IMR-90 (cell line): ENCODE measurements around the gene BMP2K.

Experiments used
- CEBPB ChIP-seq: IDR thresholded peaks from 2 replicates; pipeline ENCODE4 v1.6.1; 2012; ENCODE audit warnings: low read depth, low read length, improper control_type of control experiment
- CTCF ChIP-seq: conservative IDR thresholded peaks from 2 replicates; pipeline ENCODE4 v1.5.1; 2012; ENCODE audit warnings: mild to moderate bottlenecking, low read depth, low read length, improper control_type of control experiment
- MAFK ChIP-seq: IDR thresholded peaks from 2 replicates; pipeline ENCODE4 v1.6.1; 2012; ENCODE audit warnings: low read depth, low read length, improper control_type of control experiment
- MAZ ChIP-seq: IDR thresholded peaks from 2 replicates; pipeline ENCODE4 v1.6.1; 2012; ENCODE audit warnings: low read depth, mild to moderate bottlenecking, low read length, improper control_type of control experiment, moderate library complexity, borderline replicate concordance
- POLR2A ChIP-seq: IDR thresholded peaks from 2 replicates; pipeline ENCODE4 v1.6.1; 2012; ENCODE audit warnings: mild to moderate bottlenecking, low read depth, low read length
- RFX5 ChIP-seq: IDR thresholded peaks from 2 replicates; pipeline ENCODE4 v1.8.0; 2012; ENCODE audit warnings: low read depth, mild to moderate bottlenecking, low read length, moderate library complexity
- SMC3 ChIP-seq: fragments of 150-350 bp; IDR thresholded peaks from 2 replicates; pipeline ENCODE4 v1.6.1; 2016; ENCODE audit warnings: low read depth, mild to moderate bottlenecking, antibody characterized with exemption, low read length, moderate library complexity
- TF ChIP-seq, protein P1 (sequence below): fragments of 150-350 bp; IDR thresholded peaks from 2 replicates; pipeline ENCODE4 v1.6.1; 2017; ENCODE audit warnings: mild to moderate bottlenecking, antibody characterized with exemption, low read length, low read depth

DNA sequence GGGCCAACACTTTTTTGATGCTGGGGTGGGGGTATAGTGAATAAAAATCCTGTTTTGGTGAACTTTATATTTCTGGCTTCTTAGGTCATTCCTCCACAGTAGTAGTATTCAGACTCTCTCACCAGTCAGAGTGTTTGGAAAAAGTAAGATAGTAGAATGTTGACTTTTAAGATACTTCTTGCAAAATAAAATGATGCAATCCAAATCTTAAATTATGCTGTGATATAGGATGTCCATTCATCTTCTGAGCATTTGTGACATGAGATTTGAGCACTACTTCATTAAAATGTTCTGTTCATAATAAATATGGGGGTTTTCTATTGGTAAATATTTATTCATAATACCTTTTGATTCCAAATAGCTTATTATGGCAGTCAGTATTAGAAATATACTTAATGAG lies 70.1 kb downstream of the BMP2K start:
- TF ChIP-seq POLR2A (no peak), CTCF (no peak), CEBPB (peak; percentile 61), RFX5 (no peak), SMC3 (no peak), MAFK (no peak), MAZ (no peak)
- TF ChIP-seq, protein P1, sequence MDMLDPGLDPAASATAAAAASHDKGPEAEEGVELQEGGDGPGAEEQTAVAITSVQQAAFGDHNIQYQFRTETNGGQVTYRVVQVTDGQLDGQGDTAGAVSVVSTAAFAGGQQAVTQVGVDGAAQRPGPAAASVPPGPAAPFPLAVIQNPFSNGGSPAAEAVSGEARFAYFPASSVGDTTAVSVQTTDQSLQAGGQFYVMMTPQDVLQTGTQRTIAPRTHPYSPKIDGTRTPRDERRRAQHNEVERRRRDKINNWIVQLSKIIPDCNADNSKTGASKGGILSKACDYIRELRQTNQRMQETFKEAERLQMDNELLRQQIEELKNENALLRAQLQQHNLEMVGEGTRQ, result no peak
